H7 (cell line): ENCODE measurements around the gene RAB10. TPM values are rescaled to one million over a fixed set of nuclear protein-coding genes. Genes with fewer than 3 reads are reported as not detected.

ENCODE experiments used
- DNase-seq: peaks from one replicate; pipeline ENCODE4 v3.0.0; 2012
- H3K27me3 ChIP-seq: 2 replicates; pipeline ENCODE4 v1.6.0; 2011; ENCODE audit warnings: mild to moderate bottlenecking, low read length; ENCODE audit not compliant: control insufficient read depth, insufficient read depth
- H3K36me3 ChIP-seq: replicated peaks from 2 replicates; pipeline ENCODE4 v1.5.1; 2011; ENCODE audit warnings: low read length; ENCODE audit not compliant: control insufficient read depth, insufficient read depth
- H3K4me3 ChIP-seq: 2 replicates; pipeline ENCODE4 v1.5.1; 2011; ENCODE audit warnings: low read depth, mild to moderate bottlenecking, control low read depth, low read length, moderate library complexity; ENCODE audit not compliant: insufficient read depth
- total RNA-seq: library from RNA; depleted of rRNA; stranded (reverse); fragments of >200 nt; shearing (Covaris generic); gene quantifications from 2 replicates; pipeline ENCODE4 v1.2.3, GENCODE V29; 2014

Gene RAB10
- total RNA-seq, 1 experiment from 2014 or later: 92.6 TPM

GRCh38 chr2:26122630-26123029 lies 88.7 kb downstream of the RAB10 start:
- no peak for DNase-seq
- H3K27me3 ChIP-seq: no peaks in the 10 kb centered on the region
- H3K4me3 ChIP-seq: no peak overlapping the region
- H3K36me3 ChIP-seq: no peaks in the 10 kb centered on the region; the same call in 1 of the 2 replicates

- DNase-seq: no peak
- Histone ChIP-seq H3K4me3 (no peak overlapping the region), H3K36me3 (peaks cover 3% of the 10 kb centered on the region; the same call in 1 of the 2 replicates), H3K27me3 (no peaks in the 10 kb centered on the region)
Observed at GRCh38 chr2:26123426-26123825, 89.5 kb downstream of the RAB10 start.

- Histone ChIP-seq H3K4me3 (no peak overlapping the region), H3K36me3 (peaks cover 3% of the 10 kb centered on the region; the same call in 1 of the 2 replicates), H3K27me3 (no peaks in the 10 kb centered on the region)
- no peak for DNase-seq
Observed at GRCh38 chr2:26126074-26126473, 92.2 kb downstream of the RAB10 start.

GRCh38 chr2:26128176-26128575 lies 94.3 kb downstream of the RAB10 start:
- H3K4me3 ChIP-seq: no peak overlapping the region
- no peak for DNase-seq
- no peaks in the 10 kb centered on the region for H3K27me3 ChIP-seq
- peaks cover 3% of the 10 kb centered on the region; the same call in 1 of the 2 replicates for H3K36me3 ChIP-seq

- Histone ChIP-seq H3K4me3 (no peak overlapping the region), H3K27me3 (no peaks in the 10 kb centered on the region), H3K36me3 (peaks cover 3% of the 10 kb centered on the region; the same call in 1 of the 2 replicates)
- no peak for DNase-seq
Observed at GRCh38 chr2:26130763-26131162, 96.9 kb downstream of the RAB10 start.

- Histone ChIP-seq H3K4me3 (no peak overlapping the region), H3K36me3 (no peaks in the 10 kb centered on the region; the same call in 1 of the 2 replicates), H3K27me3 (no peaks in the 10 kb centered on the region)
- DNase-seq: no peak
Observed at GRCh38 chr2:26136451-26136850, 102.6 kb downstream of the RAB10 start.

- Histone ChIP-seq H3K4me3 (no peak overlapping the region), H3K27me3 (no peaks in the 10 kb centered on the region), H3K36me3 (no peaks in the 10 kb centered on the region; the same call in 1 of the 2 replicates)
- peak; percentile 34 for DNase-seq
Observed at GRCh38 chr2:26139269-26140183, 105.6 kb downstream of the RAB10 start.

GRCh38 chr2:26141145-26141769 lies 107.4 kb downstream of the RAB10 start:
- no peaks in the 10 kb centered on the region for H3K27me3 ChIP-seq
- DNase-seq: no peak

GRCh38 chr2:26144031-26144430 lies 110.1 kb downstream of the RAB10 start:
- Histone ChIP-seq H3K36me3 (no peaks in the 10 kb centered on the region), H3K27me3 (no peaks in the 10 kb centered on the region), H3K4me3 (no peak overlapping the region)
- DNase-seq: no peak

More at GRCh38 chr2:26141145-26141769, 107.4 kb downstream of the RAB10 start:
- Histone ChIP-seq H3K36me3 (no peaks in the 10 kb centered on the region), H3K4me3 (no peak overlapping the region)

GRCh38 chr2:26144953-26145680 lies 111.2 kb downstream of the RAB10 start:
- peak; percentile 75 for DNase-seq
- no peak overlapping the region for H3K4me3 ChIP-seq
- no peaks in the 10 kb centered on the region for H3K27me3 ChIP-seq
- no peaks in the 10 kb centered on the region for H3K36me3 ChIP-seq

- no peaks in the 10 kb centered on the region for H3K36me3 ChIP-seq
- no peaks in the 10 kb centered on the region for H3K27me3 ChIP-seq
- DNase-seq: no peak
- H3K4me3 ChIP-seq: no peak overlapping the region
Observed at GRCh38 chr2:26148501-26148900, 114.6 kb downstream of the RAB10 start.

- Histone ChIP-seq H3K4me3 (no peak overlapping the region), H3K27me3 (no peaks in the 10 kb centered on the region), H3K36me3 (no peaks in the 10 kb centered on the region)
- no peak for DNase-seq
Observed at GRCh38 chr2:26150243-26150642, 116.4 kb downstream of the RAB10 start.

GRCh38 chr2:26157580-26157979 lies 123.7 kb downstream of the RAB10 start:
- no peak for DNase-seq
- Histone ChIP-seq H3K27me3 (no peaks in the 10 kb centered on the region), H3K36me3 (no peaks in the 10 kb centered on the region), H3K4me3 (no peak overlapping the region)

GRCh38 chr2:26161926-26162325 lies 128.0 kb downstream of the RAB10 start:
- no peak overlapping the region for H3K4me3 ChIP-seq
- DNase-seq: no peak
- H3K27me3 ChIP-seq: no peaks in the 10 kb centered on the region
- no peaks in the 10 kb centered on the region for H3K36me3 ChIP-seq
